DND-41 (cell line): ENCODE measurements around the gene SLC38A5.

ENCODE experiments used
- CTCF ChIP-seq: IDR thresholded peaks from 2 replicates; pipeline ENCODE4 v1.5.1; 2012; ENCODE audit warnings: borderline replicate concordance, low read length, moderate library complexity, mild to moderate bottlenecking; ENCODE audit not compliant: poor library complexity, severe bottlenecking; ENCODE audit errors: extremely low read depth
- EZH2 ChIP-seq: IDR thresholded peaks from 3 replicates; pipeline ENCODE4 v1.6.1; 2012; ENCODE audit warnings: borderline replicate concordance, low read depth, mild to moderate bottlenecking, moderate library complexity, low read length, inconsistent platforms; ENCODE audit not compliant: severe bottlenecking

- TF ChIP-seq CTCF, result no peak
- no peak for TF ChIP-seq EZH2
Measured at GRCh38 chrX:48497871-48498270, 27.8 kb upstream of the SLC38A5 start.
